Spleen (tissue), 11 donors: ENCODE results near the gene ACTG1. TPM values are rescaled to one million over a fixed set of nuclear protein-coding genes. Genes with fewer than 3 reads are reported as not detected.
A peak's percentile ranks its signal among the peaks of the same experiment; 100 is the strongest.

Experiments used
- DNase-seq: peaks from one replicate; pipeline ENCODE4 v3.0.0-alpha.2; 2020
- H3K27ac ChIP-seq, 8 donors: fragments of 200-600 bp; sonication (generic) in 7 of 8; 1 replicate in 4 of 8; 2 replicates in 4 of 8; pipeline versions ENCODE4 v1.5.0 to v1.8.0; 2016 to 2021; ENCODE audit warnings: inconsistent platforms in 4 of 8, mild to moderate bottlenecking in 4 of 8, moderate library complexity in 1 of 8
- H3K27me3 ChIP-seq, 7 donors: fragments of 200-600 bp; sonication (generic) in 6 of 7; replicated peaks in 1 of 7; 1 replicate in 4 of 7; 2 replicates in 3 of 7; pipeline versions ENCODE4 v1.5.0 to v1.8.0; 2016 to 2021; ENCODE audit warnings: inconsistent platforms in 3 of 7, mild to moderate bottlenecking in 1 of 7
- H3K36me3 ChIP-seq, 6 donors: fragments of 200-600 bp; sonication (generic) in 5 of 6; 1 replicate in 4 of 6; 2 replicates in 2 of 6; pipeline versions ENCODE4 v1.5.0 to v1.8.0; 2016 to 2021; ENCODE audit warnings: inconsistent platforms in 2 of 6
- H3K4me1 ChIP-seq, 6 donors: fragments of 200-600 bp; sonication (generic) in 5 of 6; 1 replicate in 3 of 6; 2 replicates in 3 of 6; pipeline versions ENCODE4 v1.5.0 to v1.8.0; 2016 to 2021; ENCODE audit warnings: inconsistent platforms in 3 of 6
- H3K4me3 ChIP-seq, 8 donors: fragments of 200-600 bp; sonication (generic) in 7 of 8; 1 replicate in 4 of 8; 2 replicates in 4 of 8; pipeline versions ENCODE4 v1.5.0 to v1.8.0; 2016 to 2021; ENCODE audit warnings: inconsistent platforms in 4 of 8, mild to moderate bottlenecking in 4 of 8, moderate library complexity in 2 of 8
- H3K9me3 ChIP-seq, 8 donors: fragments of 200-600 bp; sonication (generic) in 7 of 8; 1 replicate in 4 of 8; 2 replicates in 4 of 8; pipeline versions ENCODE4 v1.5.0 to v1.8.0; 2016 to 2021; ENCODE audit warnings: inconsistent platforms in 4 of 8
- POLR2A ChIP-seq, 3 donors: fragments of 450-650 bp; IDR thresholded peaks; one replicate each; pipeline ENCODE4 v1.5.1; 2017; ENCODE audit warnings: antibody characterized with exemption in 3 of 3, mild to moderate bottlenecking in 1 of 3
- POLR2AphosphoS5 ChIP-seq, 3 donors: sonication (generic); formaldehyde crosslinking; IDR thresholded peaks; one replicate each; pipeline ENCODE4 v1.5.1; 2017; ENCODE audit warnings: antibody characterized with exemption in 3 of 3
- WGBS, 5 donors: extraction: QIAGEN DNeasy Blood & Tissue Kit in 3 of 5; methylation state at CpG; one replicate each; pipeline versions ENCODE4 v1.1.5 to v1.1.7; 2013 to 2018; 5-methylcytosine and 5-hydroxymethylcytosine counted together
- intact Hi-C: fragments of 100-400 bp; cut with DNase I; formaldehyde crosslinking; loops from one replicate; pipeline ENCODE4 v1.15.0; 2023; ENCODE audit warnings: low total_unique reads
- polyA plus RNA-seq, 3 donors: library from polyadenylated mRNA; stranded (reverse); fragments of 200-250 nt; gene quantifications; one replicate each; pipeline ENCODE4 v1.2.1, GENCODE V29; 2013
- total RNA-seq, 7 donors: library from RNA; depleted of rRNA in 3 of 7; stranded (reverse); fragments of >200 nt in 3 of 7; fragmentation: NEBNext Ultra II Directional in 4 of 7; extraction: Animal tissue kit (Norgen Biotek cat#: 25700) in 4 of 7; gene quantifications; one replicate each; pipeline versions ENCODE4 v1.1.0 to v1.2.1, GENCODE V29; 2016 to 2021
- TF ChIP-seq, protein P1 (sequence below), 11 experiments: fragments of 200-600 bp in 7 of 11; fragments of 450-650 bp in 4 of 11; sonication (generic) in 4 of 11; IDR thresholded peaks in 8 of 11; conservative IDR thresholded peaks in 3 of 11; 1 replicate in 7 of 11; 2 replicates in 4 of 11; pipeline versions ENCODE4 v1.4.0 to v1.8.0; 2016 to 2021; ENCODE audit warnings: antibody characterized with exemption in 11 of 11, inconsistent platforms in 4 of 11, mild to moderate bottlenecking in 1 of 11
- donor health status: healthy with polysubstance abuse.
- donor health status: DM: no; HTN: no; CAD: no; lungs with moderate emphysema.
- donor health status: DM: no; HTN: no; CAD: no.
- donor health status: Bipolar disorder and iron deficiency.
- donor health status: healthy.
- donor health status: DM: no; HTN: no; CAD: no.
- donor health status: DM: yes; HTN: yes; CAD: no.

ACTG1 gene
- total and polyA plus RNA-seq, 10 donors, result 1,119 to 6,270 (median 2,106) TPM

DNA sequence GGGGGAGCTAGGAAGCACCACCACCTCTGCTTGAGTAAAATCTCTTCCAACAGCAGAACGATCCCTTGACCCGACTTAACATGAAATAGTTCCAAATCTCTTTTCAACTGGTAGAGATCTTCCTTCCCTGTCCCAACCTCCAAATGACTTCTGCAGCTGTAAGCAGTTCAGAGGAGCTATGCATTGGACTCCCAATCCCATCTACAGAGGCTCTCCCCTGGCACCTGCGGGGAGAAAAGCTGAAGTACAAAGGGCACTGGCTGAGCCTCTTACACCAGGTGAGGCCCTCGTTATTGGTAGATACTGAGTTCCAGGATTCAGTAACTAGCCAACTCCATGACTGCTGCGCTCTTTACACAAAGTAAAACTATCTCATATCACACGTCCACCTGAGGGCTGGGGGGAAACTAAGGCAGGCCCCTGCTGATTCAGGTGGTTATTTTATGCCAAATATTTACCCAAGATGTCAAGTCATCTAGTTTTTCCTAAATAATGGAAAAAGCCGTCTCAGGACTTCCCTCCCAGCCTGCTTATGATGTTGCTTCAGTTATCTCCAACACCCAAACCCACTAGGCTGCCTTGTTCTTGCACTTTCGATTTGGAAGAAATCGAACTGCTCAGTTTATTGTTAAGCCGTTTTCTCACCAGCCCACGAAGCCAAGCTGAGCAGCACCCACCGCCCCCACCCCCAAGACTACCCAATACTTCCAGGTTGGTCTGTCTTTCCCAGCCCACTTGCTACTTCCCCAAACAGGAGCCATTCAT, 3.2 kb downstream of the ACTG1 start:
- 18 to 22% (median 21%) methylated on average over 11 to 12 of the region's 12 CpGs for WGBS, 5 donors
- Histone ChIP-seq H3K27me3 (no peaks in the 10 kb centered on the region), H3K27ac (peak overlapping the region; percentile 31 to 100 (median 100)), H3K4me1 (peaks cover 14 to 57% (median 38%) of the 10 kb centered on the region in 6 donors), H3K9me3 (no peaks in the 10 kb centered on the region), H3K36me3 (peaks cover 4 to 42% (median 35%) of the 10 kb centered on the region in 6 donors), H3K4me3 (peak overlapping the region; percentile 86 to 99 (median 94))
- no peak for DNase-seq
- TF ChIP-seq POLR2A (IDR thresholded peaks at IDR 0.05), result no peak
- no peak for TF ChIP-seq POLR2AphosphoS5 (IDR thresholded peaks at IDR 0.05)
- TF ChIP-seq, protein P1, sequence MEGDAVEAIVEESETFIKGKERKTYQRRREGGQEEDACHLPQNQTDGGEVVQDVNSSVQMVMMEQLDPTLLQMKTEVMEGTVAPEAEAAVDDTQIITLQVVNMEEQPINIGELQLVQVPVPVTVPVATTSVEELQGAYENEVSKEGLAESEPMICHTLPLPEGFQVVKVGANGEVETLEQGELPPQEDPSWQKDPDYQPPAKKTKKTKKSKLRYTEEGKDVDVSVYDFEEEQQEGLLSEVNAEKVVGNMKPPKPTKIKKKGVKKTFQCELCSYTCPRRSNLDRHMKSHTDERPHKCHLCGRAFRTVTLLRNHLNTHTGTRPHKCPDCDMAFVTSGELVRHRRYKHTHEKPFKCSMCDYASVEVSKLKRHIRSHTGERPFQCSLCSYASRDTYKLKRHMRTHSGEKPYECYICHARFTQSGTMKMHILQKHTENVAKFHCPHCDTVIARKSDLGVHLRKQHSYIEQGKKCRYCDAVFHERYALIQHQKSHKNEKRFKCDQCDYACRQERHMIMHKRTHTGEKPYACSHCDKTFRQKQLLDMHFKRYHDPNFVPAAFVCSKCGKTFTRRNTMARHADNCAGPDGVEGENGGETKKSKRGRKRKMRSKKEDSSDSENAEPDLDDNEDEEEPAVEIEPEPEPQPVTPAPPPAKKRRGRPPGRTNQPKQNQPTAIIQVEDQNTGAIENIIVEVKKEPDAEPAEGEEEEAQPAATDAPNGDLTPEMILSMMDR (IDR thresholded peaks at IDR 0.05 in 8 of 11, conservative IDR thresholded peaks at IDR 0.05 in 3 of 11), result no peak
- intact Hi-C loops, result no loop called here

GRCh38 chr17:81508639-81509206, 3.9 kb downstream of the ACTG1 start:
- Histone ChIP-seq H3K27ac (peak overlapping the region in 7 of 8 donors; percentile 20 to 100 (median 100)), H3K4me1 (peaks cover 14 to 51% (median 35%) of the 10 kb centered on the region in 6 donors), H3K36me3 (peaks cover 4 to 42% (median 35%) of the 10 kb centered on the region in 6 donors), H3K4me3 (peak overlapping the region; percentile 86 to 99 (median 94)), H3K27me3 (no peaks in the 10 kb centered on the region), H3K9me3 (no peaks in the 10 kb centered on the region)
- 57 to 72% (median 59%) methylated on average over 10 of the region's 10 CpGs for WGBS, 5 donors
- intact Hi-C loops, result no loop called here
- TF ChIP-seq, protein P1 (IDR thresholded peaks at IDR 0.05 in 8 of 11, conservative IDR thresholded peaks at IDR 0.05 in 3 of 11), result no peak
- TF ChIP-seq POLR2A (IDR thresholded peaks at IDR 0.05), result no peak
- TF ChIP-seq POLR2AphosphoS5 (IDR thresholded peaks at IDR 0.05), result peak in 2 of 3 donors; percentile 58 to 59
- no peak for DNase-seq

GRCh38 chr17:81503619-81504018, 9.0 kb downstream of the ACTG1 start:
- Histone ChIP-seq H3K36me3 (peaks cover 0 to 7% (median 3%) of the 10 kb centered on the region in 6 donors), H3K4me3 (no peak overlapping the region), H3K27ac (no peak overlapping the region), H3K4me1 (peaks cover 2 to 12% (median 6%) of the 10 kb centered on the region in 6 donors), H3K27me3 (peaks cover 0 to 9% (median 0%) of the 10 kb centered on the region in 7 donors), H3K9me3 (no peaks in the 10 kb centered on the region)
- TF ChIP-seq POLR2A (IDR thresholded peaks at IDR 0.05), result no peak
- no peak for TF ChIP-seq POLR2AphosphoS5 (IDR thresholded peaks at IDR 0.05)
- TF ChIP-seq, protein P1 (IDR thresholded peaks at IDR 0.05 in 8 of 11, conservative IDR thresholded peaks at IDR 0.05 in 3 of 11), result no peak
- intact Hi-C loops, result no loop called here
- no peak for DNase-seq

- H3K27ac ChIP-seq, result no peak overlapping the region
- TF ChIP-seq, protein P1 (IDR thresholded peaks at IDR 0.05 in 8 of 11, conservative IDR thresholded peaks at IDR 0.05 in 3 of 11), result no peak
- H3K4me3 ChIP-seq, result no peak overlapping the region
- H3K9me3 ChIP-seq, result no peaks in the 10 kb centered on the region
- no peak for DNase-seq
- no peaks in the 10 kb centered on the region for H3K36me3 ChIP-seq
- H3K4me1 ChIP-seq, result peaks cover 0 to 5% (median 0%) of the 10 kb centered on the region in 6 donors
- H3K27me3 ChIP-seq, result peaks cover 0 to 9% (median 0%) of the 10 kb centered on the region in 7 donors
- intact Hi-C loops, result no loop called here
- 60 to 77% (median 71%) methylated on average over 9 to 12 of the region's 12 CpGs for WGBS, 5 donors
Measured at GRCh38 chr17:81502471-81503017, 10.1 kb downstream of the ACTG1 start.
